ENCODE data around the gene OPCML.

DNA sequence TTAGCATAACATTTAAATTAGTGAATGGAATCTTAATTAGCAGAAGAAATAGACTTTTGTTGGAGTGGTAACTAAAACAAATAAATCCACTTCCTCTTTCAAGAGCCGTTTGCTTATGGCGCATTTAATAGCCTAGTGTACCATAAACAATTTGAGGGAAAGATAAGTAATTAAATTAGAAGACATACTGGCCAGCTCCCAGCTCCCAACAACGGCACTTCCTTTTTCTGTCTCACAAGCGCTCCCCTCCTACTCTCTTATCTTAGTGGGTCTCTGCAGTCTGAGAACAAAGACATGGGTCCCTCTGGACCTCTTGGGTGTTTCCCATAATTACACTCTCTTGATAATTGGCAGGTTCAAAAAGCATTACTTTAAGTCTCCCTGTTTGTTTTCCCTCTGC lies 146.0 kb downstream of the OPCML start:
- TF ChIP-seq, protein P1, sequence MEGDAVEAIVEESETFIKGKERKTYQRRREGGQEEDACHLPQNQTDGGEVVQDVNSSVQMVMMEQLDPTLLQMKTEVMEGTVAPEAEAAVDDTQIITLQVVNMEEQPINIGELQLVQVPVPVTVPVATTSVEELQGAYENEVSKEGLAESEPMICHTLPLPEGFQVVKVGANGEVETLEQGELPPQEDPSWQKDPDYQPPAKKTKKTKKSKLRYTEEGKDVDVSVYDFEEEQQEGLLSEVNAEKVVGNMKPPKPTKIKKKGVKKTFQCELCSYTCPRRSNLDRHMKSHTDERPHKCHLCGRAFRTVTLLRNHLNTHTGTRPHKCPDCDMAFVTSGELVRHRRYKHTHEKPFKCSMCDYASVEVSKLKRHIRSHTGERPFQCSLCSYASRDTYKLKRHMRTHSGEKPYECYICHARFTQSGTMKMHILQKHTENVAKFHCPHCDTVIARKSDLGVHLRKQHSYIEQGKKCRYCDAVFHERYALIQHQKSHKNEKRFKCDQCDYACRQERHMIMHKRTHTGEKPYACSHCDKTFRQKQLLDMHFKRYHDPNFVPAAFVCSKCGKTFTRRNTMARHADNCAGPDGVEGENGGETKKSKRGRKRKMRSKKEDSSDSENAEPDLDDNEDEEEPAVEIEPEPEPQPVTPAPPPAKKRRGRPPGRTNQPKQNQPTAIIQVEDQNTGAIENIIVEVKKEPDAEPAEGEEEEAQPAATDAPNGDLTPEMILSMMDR (IDR thresholded peaks at IDR 0.05) = no peak
- TF ChIP-seq POLR2A (IDR thresholded peaks at IDR 0.05) = no peak

All from suprapubic skin (tissue), 3 donors.